Type B pancreatic cell (in vitro differentiated cells): Measurements from ENCODE around the gene TLL1. TPM values are rescaled to one million over a fixed set of nuclear protein-coding genes. Genes with fewer than 3 reads are reported as not detected.

Source experiments
- DNase-seq: peaks from one replicate; pipeline ENCODE4 v3.0.0; 2021; ENCODE audit warnings: mixed read lengths; ENCODE audit not compliant: unreplicated experiment; ENCODE audit errors: extremely low spot score
- H3K27ac Mint-ChIP-seq: 2 replicates; pipeline ENCODE4 v1.8.0; 2021; ENCODE audit warnings: mild to moderate bottlenecking, mixed read lengths
- H3K27me3 Mint-ChIP-seq: 2 replicates; pipeline ENCODE4 v1.8.0; 2021; ENCODE audit warnings: mixed read lengths
- H3K36me3 Mint-ChIP-seq: 2 replicates; pipeline ENCODE4 v1.8.0; 2021; ENCODE audit warnings: mixed read lengths
- H3K4me1 Mint-ChIP-seq: one replicate; pipeline ENCODE4 v1.8.0; 2021; ENCODE audit warnings: mixed read lengths; ENCODE audit not compliant: unreplicated experiment
- H3K4me3 Mint-ChIP-seq: 2 replicates; pipeline ENCODE4 v1.8.0; 2021; ENCODE audit warnings: mild to moderate bottlenecking, mixed read lengths
- H3K9me3 Mint-ChIP-seq: 2 replicates; pipeline ENCODE4 v1.8.0; 2021; ENCODE audit warnings: mixed read lengths
- total RNA-seq: library from RNA; stranded (reverse); gene quantifications from 2 replicates; pipeline ENCODE4 v1.2.1, GENCODE V29; 2021; ENCODE audit warnings: low replicate concordance
- TF ChIP-seq, protein P1 (sequence below): fragments of 200-600 bp; sonication (generic); conservative IDR thresholded peaks from 2 replicates; pipeline ENCODE4 v1.5.0; 2021; ENCODE audit warnings: antibody characterized with exemption, mild to moderate bottlenecking

Gene TLL1
- total RNA-seq, 1 donor from 2014 or later, result 2.0 TPM

DNA sequence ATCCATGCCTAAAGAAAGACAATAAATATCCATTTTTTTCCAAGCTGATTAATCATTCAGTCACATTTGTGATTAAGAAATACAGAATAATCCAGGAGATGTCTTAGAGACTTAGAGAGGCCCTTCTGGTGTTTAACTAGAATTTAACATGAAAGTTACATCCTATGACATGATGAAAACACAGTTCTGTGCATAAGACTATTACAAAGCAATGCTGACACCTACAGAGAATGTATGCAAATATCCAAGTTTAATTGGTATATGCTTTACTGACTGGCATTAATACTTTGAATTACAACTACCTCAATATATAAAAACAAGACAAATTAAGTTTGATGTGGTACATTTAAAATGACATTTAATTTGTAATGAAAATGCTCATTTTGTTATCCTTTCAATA, 17.8 kb upstream of the TLL1 start:
- Mint-ChIP-seq H3K27ac (no peak overlapping the region), H3K9me3 (no peaks in the 10 kb centered on the region), H3K4me1 (no peaks in the 10 kb centered on the region), H3K36me3 (no peaks in the 10 kb centered on the region), H3K27me3 (no peaks in the 10 kb centered on the region), H3K4me3 (no peak overlapping the region)
- TF ChIP-seq, protein P1, sequence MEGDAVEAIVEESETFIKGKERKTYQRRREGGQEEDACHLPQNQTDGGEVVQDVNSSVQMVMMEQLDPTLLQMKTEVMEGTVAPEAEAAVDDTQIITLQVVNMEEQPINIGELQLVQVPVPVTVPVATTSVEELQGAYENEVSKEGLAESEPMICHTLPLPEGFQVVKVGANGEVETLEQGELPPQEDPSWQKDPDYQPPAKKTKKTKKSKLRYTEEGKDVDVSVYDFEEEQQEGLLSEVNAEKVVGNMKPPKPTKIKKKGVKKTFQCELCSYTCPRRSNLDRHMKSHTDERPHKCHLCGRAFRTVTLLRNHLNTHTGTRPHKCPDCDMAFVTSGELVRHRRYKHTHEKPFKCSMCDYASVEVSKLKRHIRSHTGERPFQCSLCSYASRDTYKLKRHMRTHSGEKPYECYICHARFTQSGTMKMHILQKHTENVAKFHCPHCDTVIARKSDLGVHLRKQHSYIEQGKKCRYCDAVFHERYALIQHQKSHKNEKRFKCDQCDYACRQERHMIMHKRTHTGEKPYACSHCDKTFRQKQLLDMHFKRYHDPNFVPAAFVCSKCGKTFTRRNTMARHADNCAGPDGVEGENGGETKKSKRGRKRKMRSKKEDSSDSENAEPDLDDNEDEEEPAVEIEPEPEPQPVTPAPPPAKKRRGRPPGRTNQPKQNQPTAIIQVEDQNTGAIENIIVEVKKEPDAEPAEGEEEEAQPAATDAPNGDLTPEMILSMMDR, result no peak
- no peak for DNase-seq

DNA sequence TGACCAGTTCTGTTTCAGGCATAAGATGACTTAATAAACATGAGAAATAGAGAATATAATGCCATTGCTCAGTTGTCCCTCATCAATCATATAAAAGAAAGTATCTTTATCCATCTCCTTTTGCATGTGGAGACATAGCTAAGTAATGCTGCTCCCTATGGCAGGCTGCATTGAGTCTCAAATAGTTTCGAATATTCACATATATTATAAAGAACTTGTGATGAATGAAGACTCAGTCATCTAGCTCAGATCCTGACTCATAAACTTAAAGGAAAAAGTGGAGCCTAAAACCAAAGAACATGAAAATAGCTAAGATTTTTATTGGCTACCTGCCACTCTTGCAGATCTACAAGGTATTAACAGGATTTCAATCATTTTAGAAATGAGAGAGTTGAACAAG, 11.7 kb upstream of the TLL1 start:
- Mint-ChIP-seq H3K27ac (no peak overlapping the region), H3K4me1 (peaks cover 6% of the 10 kb centered on the region), H3K27me3 (no peaks in the 10 kb centered on the region), H3K4me3 (no peak overlapping the region), H3K9me3 (no peaks in the 10 kb centered on the region), H3K36me3 (no peaks in the 10 kb centered on the region)
- no peak for DNase-seq
- TF ChIP-seq, protein P1, result no peak

DNA sequence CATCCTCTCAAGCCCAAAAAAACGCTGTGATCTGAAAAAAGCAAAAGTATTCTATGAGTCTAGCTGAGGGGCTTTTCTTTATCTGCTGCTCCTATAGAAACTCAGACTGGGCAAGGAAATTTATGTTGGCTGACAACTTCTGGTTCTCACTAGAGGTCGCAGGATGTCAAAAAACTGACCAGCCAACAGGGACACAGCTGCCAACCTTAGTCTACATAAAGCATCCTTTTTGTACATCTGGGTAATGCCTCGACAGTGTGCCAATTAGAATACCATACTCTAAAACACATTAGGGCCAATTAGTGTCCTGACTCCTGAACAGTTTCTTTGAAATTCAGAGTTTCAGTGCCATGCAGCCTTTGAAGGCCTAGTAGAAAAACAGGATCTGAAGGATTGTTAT, 8.8 kb upstream of the TLL1 start:
- Mint-ChIP-seq H3K27ac (no peak overlapping the region), H3K27me3 (peaks cover 10% of the 10 kb centered on the region), H3K4me3 (no peak overlapping the region), H3K9me3 (no peaks in the 10 kb centered on the region), H3K4me1 (peaks cover 7% of the 10 kb centered on the region), H3K36me3 (no peaks in the 10 kb centered on the region)
- DNase-seq, result no peak
- TF ChIP-seq, protein P1, result no peak

DNA sequence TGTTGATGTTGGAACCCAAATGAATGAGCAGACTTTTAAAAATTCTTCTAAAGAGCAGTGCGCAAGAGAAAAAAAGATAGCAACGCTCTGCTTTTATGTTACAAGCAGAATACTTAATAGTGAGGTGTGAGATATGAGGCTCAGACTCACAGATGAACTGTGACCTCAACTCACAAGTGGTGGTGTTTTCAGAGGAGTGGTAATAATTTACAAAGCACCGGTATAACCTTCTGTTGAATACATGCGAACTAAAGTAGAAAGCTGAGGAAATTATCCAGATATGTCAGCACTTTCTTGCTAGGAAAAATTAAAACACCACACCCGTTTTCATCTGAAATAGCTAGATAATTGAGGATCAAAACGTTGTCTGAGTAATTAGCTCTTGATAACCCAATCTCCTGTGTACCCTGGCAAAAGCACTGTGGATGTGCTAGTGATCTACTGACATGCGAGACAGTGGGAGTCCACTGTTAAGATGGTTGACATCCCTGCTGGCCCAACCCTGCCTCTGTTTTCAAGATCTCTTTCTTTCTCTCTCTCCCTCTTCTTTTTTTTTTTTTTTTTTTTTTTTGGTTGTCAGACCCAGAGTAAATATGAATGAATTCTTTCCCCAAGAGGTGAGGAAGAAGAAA, 6.9 kb upstream of the TLL1 start:
- peaks cover 27% of the 10 kb centered on the region for H3K27me3 Mint-ChIP-seq
- H3K4me1 Mint-ChIP-seq, result peaks cover 7% of the 10 kb centered on the region
- H3K36me3 Mint-ChIP-seq, result no peaks in the 10 kb centered on the region
- TF ChIP-seq, protein P1, result no peak
- DNase-seq, result no peak
- H3K9me3 Mint-ChIP-seq, result no peaks in the 10 kb centered on the region
- no peak overlapping the region for H3K4me3 Mint-ChIP-seq
- H3K27ac Mint-ChIP-seq, result no peak overlapping the region

DNA sequence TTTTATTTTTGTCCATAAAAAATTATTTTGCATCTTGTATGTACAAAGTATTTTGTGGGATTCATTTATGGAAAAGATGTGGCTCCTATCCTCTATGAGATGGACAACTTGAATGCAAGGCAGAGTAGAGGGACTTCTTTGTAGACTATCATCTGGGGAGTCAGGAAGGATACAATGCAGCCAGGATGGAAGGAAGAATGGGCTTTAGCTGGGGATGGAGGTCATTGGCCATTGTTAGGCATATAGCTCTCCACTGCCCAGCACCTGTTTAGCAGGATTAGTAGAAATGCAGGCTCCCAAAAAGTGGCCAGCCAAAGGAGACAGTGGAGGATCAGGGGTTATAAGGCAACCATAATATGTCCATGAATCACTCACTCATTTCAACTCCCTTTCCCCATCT, 5.1 kb upstream of the TLL1 start:
- no peak overlapping the region for H3K4me3 Mint-ChIP-seq
- no peaks in the 10 kb centered on the region for H3K9me3 Mint-ChIP-seq
- H3K36me3 Mint-ChIP-seq, result no peaks in the 10 kb centered on the region
- H3K27ac Mint-ChIP-seq, result no peak overlapping the region
- TF ChIP-seq, protein P1, result no peak
- no peak for DNase-seq
- H3K27me3 Mint-ChIP-seq, result peaks cover 45% of the 10 kb centered on the region
- peaks cover 15% of the 10 kb centered on the region for H3K4me1 Mint-ChIP-seq
